GM23338 (cell line): ENCODE measurements around the gene FAM20A. TPM values are rescaled to one million over a fixed set of nuclear protein-coding genes. Genes with fewer than 3 reads are reported as not detected.
A peak's percentile ranks its signal among the peaks of the same experiment; 100 is the strongest.

ENCODE experiments used
- ATAC-seq: fragments of 200-7000 bp; cut with Tn5 transposase; 3 replicates; pipeline ENCODE4 v1.9.1; 2020
- DNase-seq: peaks from one replicate; pipeline ENCODE4 v3.0.0-alpha.2; 2015; ENCODE audit warnings: low spot score
- H2AFZ ChIP-seq: fragments of 200-600 bp; sonication (generic); 2 replicates; pipeline ENCODE4 v1.8.0; 2016; ENCODE audit warnings: antibody characterized with exemption, mild to moderate bottlenecking, moderate library complexity
- H3F3A ChIP-seq: fragments of 200-600 bp; sonication (generic); replicated peaks from 2 replicates; pipeline ENCODE4 v1.8.0; 2017; ENCODE audit warnings: antibody characterized with exemption, mixed run types, low read depth
- H3K27ac ChIP-seq: fragments of 200-600 bp; sonication (generic); 2 replicates; pipeline ENCODE4 v1.6.1; 2016; ENCODE audit warnings: low read depth
- H3K27me3 ChIP-seq: fragments of 200-600 bp; sonication (generic); 2 replicates; pipeline ENCODE4 v1.8.0; 2016; ENCODE audit warnings: mild to moderate bottlenecking, mixed run types, moderate library complexity; ENCODE audit not compliant: insufficient read depth
- H3K36me3 ChIP-seq: fragments of 200-600 bp; sonication (generic); 2 replicates; pipeline ENCODE4 v1.8.0; 2016; ENCODE audit warnings: mild to moderate bottlenecking; ENCODE audit not compliant: insufficient read depth
- H3K4me1 ChIP-seq: fragments of 200-600 bp; sonication (generic); 2 replicates; pipeline ENCODE4 v1.8.0; 2016; ENCODE audit warnings: mild to moderate bottlenecking, moderate library complexity; ENCODE audit not compliant: insufficient read depth
- H3K4me2 ChIP-seq: fragments of 200-600 bp; sonication (generic); 2 replicates; pipeline ENCODE4 v1.7.1; 2017; ENCODE audit warnings: mixed run types
- H3K4me3 ChIP-seq: fragments of 200-600 bp; sonication (generic); 2 replicates; pipeline ENCODE4 v1.6.1; 2016; ENCODE audit warnings: mixed run types
- H3K79me2 ChIP-seq: fragments of 200-600 bp; sonication (generic); replicated peaks from 2 replicates; pipeline ENCODE4 v1.8.0; 2017; ENCODE audit warnings: mild to moderate bottlenecking; ENCODE audit not compliant: insufficient read depth
- H3K9me2 ChIP-seq: fragments of 200-600 bp; sonication (generic); 2 replicates; pipeline ENCODE4 v1.8.0; 2017; ENCODE audit not compliant: insufficient read depth
- H4K20me1 ChIP-seq: fragments of 200-600 bp; sonication (generic); replicated peaks from 2 replicates; pipeline ENCODE4 v1.8.0; 2017; ENCODE audit warnings: mild to moderate bottlenecking; ENCODE audit not compliant: insufficient read depth
- H3K27ac Mint-ChIP-seq: 2 replicates; pipeline ENCODE4 v1.8.0; 2020; ENCODE audit warnings: inconsistent platforms, mild to moderate bottlenecking, moderate library complexity, mixed read lengths
- H3K27me3 Mint-ChIP-seq: 3 replicates; pipeline ENCODE4 v1.8.0; 2022; ENCODE audit warnings: low read depth, mild to moderate bottlenecking, moderate library complexity, mixed read lengths, inconsistent platforms; ENCODE audit not compliant: insufficient read depth, poor library complexity
- H3K36me3 Mint-ChIP-seq: 3 replicates; pipeline ENCODE4 v1.8.0; 2021; ENCODE audit warnings: low read depth, mild to moderate bottlenecking, inconsistent platforms, moderate library complexity, mixed read lengths
- H3K4me1 Mint-ChIP-seq: 3 replicates; pipeline ENCODE4 v1.8.0; 2020; ENCODE audit warnings: mild to moderate bottlenecking, inconsistent platforms, mixed read lengths
- H3K4me3 Mint-ChIP-seq: 3 replicates; pipeline ENCODE4 v1.8.0; 2021; ENCODE audit warnings: moderate library complexity, mild to moderate bottlenecking, inconsistent platforms, mixed read lengths
- H3K9me3 Mint-ChIP-seq: 3 replicates; pipeline ENCODE4 v1.8.0; 2020; ENCODE audit warnings: moderate library complexity, mild to moderate bottlenecking, inconsistent platforms, mixed read lengths
- CREB1 ChIP-seq: fragments of 250-450 bp; sonication (Bioruptor Pico); IDR thresholded peaks from 2 replicates; pipeline ENCODE4 v1.5.0; 2020; ENCODE audit warnings: low read depth, mild to moderate bottlenecking, moderate library complexity
- EZH2 ChIP-seq: fragments of 200-600 bp; sonication (generic); IDR thresholded peaks from one replicate; pipeline ENCODE4 v1.8.0; 2017; ENCODE audit warnings: antibody characterized with exemption, mild to moderate bottlenecking, low read depth; ENCODE audit not compliant: unreplicated experiment
- EZH2phosphoT487 ChIP-seq: fragments of 200-600 bp; sonication (generic); IDR thresholded peaks from one replicate; pipeline ENCODE4 v1.8.1; 2018; ENCODE audit warnings: antibody characterized with exemption; ENCODE audit not compliant: unreplicated experiment
- JUNB ChIP-seq: IDR thresholded peaks from one replicate; pipeline ENCODE4 v1.6.1; 2016; ENCODE audit warnings: antibody characterized with exemption; ENCODE audit not compliant: unreplicated experiment
- NANOG ChIP-seq: IDR thresholded peaks from 2 replicates; pipeline ENCODE4 v1.6.1; 2016; ENCODE audit warnings: antibody characterized with exemption, borderline replicate concordance
- STAT1 ChIP-seq: IDR thresholded peaks from one replicate; pipeline ENCODE4 v1.6.1; 2016; ENCODE audit warnings: antibody characterized with exemption; ENCODE audit not compliant: unreplicated experiment
- ZNF331 ChIP-seq: fragments of 250-450 bp; sonication (Bioruptor Pico); IDR thresholded peaks from 2 replicates; pipeline ENCODE4 v1.5.0; 2020; ENCODE audit warnings: low read depth, mild to moderate bottlenecking, moderate library complexity
- polyA plus RNA-seq: library from polyadenylated mRNA; unstranded; fragments of >200 nt; fragmentation: Nextera tagmentation; extraction: Ambion mirVana; gene quantifications from 2 replicates; pipeline ENCODE4 v1.2.1, GENCODE V29; 2016
- total RNA-seq: library from RNA; depleted of rRNA; stranded (reverse); fragments of >200 nt; shearing (Covaris generic); gene quantifications from 2 replicates; pipeline ENCODE4 v1.2.3, GENCODE V29; 2014
- TF ChIP-seq, protein P1 (sequence below): IDR thresholded peaks from one replicate; pipeline ENCODE4 v1.6.1; 2018; ENCODE audit warnings: antibody characterized with exemption; ENCODE audit not compliant: unreplicated experiment
- TF ChIP-seq, protein P2 (sequence below), 2 experiments: fragments of 200-600 bp in 1 of 2; sonication (generic) in 1 of 2; conservative IDR thresholded peaks; 2 replicates each; pipeline versions ENCODE4 v1.5.1 to v1.6.1; 2016 to 2017; ENCODE audit warnings: antibody characterized with exemption in 2 of 2, low read depth in 2 of 2, mild to moderate bottlenecking in 2 of 2, moderate library complexity in 1 of 2

FAM20A gene
- total and polyA plus RNA-seq, 2 experiments from 2014 or later = 1.3 to 1.6 TPM

DNA sequence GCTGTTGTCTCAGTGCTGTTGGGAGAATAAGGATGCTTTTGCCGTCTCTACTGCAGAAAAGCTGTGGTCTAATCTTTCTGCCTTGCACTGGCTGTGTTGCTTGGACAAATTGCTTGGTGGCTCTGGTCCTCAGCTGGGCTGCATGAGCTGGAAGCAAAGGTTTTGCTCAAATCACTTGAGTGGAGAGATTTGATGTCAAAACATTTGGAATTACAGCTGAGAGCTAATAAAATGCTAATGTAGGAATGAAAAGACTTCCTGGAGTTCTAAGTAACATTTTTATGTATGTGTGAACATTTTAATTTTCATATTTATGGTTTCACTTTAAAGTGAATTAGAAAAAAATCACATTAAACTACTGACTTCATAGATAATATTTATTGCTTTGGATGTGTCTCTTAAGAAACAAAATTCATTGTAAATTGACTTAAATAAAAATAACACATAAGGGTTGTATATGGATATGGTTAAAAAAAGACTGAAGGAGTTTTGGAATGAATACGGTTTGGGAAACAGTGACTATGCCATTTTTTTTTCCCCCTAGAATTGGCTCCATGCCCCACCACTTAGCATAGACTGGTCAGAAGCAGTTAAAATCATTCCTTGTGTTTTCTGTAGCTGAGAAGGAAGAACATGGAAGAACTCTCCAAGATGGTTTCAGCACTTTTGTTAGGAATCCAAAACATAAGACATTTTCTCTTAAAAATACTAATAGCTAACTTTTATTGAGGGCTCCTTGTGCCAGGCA lies 39.2 kb upstream of the FAM20A start:
- Histone ChIP-seq H3F3A (no peaks in the 10 kb centered on the region), H3K9me2 (peaks cover 5% of the 10 kb centered on the region), H4K20me1 (no peaks in the 10 kb centered on the region), H3K79me2 (no peaks in the 10 kb centered on the region), H3K4me2 (no peak overlapping the region), H3K27me3 (no peaks in the 10 kb centered on the region), H2AFZ (no peak overlapping the region), H3K36me3 (0 out of 2 replicates have a peak, but pooled peaks cover 2% of the 10 kb centered on the region), H3K4me3 (no peak overlapping the region), H3K4me1 (no peaks in the 10 kb centered on the region), H3K27ac (no peak overlapping the region)
- Mint-ChIP-seq H3K27me3 (no peaks in the 10 kb centered on the region), H3K4me3 (no peak overlapping the region), H3K27ac (no peak overlapping the region), H3K4me1 (no peaks in the 10 kb centered on the region), H3K36me3 (no peaks in the 10 kb centered on the region), H3K9me3 (no peaks in the 10 kb centered on the region)
- ATAC-seq = no peak
- TF ChIP-seq ZNF331 (CRISPR knock-in tag) (no peak), NANOG (no peak), STAT1 (no peak), EZH2phosphoT487 (no peak), JUNB (no peak), CREB1 (no peak), EZH2 (no peak)
- TF ChIP-seq, protein P1, sequence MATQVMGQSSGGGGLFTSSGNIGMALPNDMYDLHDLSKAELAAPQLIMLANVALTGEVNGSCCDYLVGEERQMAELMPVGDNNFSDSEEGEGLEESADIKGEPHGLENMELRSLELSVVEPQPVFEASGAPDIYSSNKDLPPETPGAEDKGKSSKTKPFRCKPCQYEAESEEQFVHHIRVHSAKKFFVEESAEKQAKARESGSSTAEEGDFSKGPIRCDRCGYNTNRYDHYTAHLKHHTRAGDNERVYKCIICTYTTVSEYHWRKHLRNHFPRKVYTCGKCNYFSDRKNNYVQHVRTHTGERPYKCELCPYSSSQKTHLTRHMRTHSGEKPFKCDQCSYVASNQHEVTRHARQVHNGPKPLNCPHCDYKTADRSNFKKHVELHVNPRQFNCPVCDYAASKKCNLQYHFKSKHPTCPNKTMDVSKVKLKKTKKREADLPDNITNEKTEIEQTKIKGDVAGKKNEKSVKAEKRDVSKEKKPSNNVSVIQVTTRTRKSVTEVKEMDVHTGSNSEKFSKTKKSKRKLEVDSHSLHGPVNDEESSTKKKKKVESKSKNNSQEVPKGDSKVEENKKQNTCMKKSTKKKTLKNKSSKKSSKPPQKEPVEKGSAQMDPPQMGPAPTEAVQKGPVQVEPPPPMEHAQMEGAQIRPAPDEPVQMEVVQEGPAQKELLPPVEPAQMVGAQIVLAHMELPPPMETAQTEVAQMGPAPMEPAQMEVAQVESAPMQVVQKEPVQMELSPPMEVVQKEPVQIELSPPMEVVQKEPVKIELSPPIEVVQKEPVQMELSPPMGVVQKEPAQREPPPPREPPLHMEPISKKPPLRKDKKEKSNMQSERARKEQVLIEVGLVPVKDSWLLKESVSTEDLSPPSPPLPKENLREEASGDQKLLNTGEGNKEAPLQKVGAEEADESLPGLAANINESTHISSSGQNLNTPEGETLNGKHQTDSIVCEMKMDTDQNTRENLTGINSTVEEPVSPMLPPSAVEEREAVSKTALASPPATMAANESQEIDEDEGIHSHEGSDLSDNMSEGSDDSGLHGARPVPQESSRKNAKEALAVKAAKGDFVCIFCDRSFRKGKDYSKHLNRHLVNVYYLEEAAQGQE = no peak
- DNase-seq = no peak

DNA sequence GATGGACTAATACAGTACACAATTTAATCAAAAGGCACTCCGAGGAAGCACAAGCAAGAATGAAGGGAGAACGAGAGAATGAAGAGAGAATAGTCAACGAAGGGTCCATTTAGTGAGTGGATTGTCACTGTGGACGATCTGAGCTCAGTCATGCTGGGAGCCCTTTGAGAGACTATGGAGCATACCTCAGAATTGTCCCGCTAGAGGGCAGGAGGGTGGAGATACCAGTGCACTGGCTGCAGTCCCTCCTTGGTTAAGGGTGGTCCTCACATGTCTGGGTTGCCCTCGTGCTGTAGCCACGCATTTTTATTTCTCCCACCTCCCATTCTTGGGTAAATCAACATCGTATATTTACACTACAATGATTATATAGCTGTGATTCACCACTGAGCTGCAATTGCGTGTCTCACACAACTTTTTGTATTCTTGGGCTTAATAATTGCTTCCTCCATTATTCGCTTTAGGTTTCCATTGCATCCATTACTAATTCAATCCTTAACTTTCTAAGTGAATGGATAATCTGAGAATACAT lies 33.2 kb upstream of the FAM20A start:
- no peaks in the 10 kb centered on the region for H3F3A ChIP-seq
- no peak overlapping the region for H3K27ac Mint-ChIP-seq
- no peaks in the 10 kb centered on the region for H3K4me1 ChIP-seq
- 0 out of 2 replicates have a peak, but pooled peaks cover 2% of the 10 kb centered on the region for H3K36me3 ChIP-seq
- no peaks in the 10 kb centered on the region for H3K27me3 Mint-ChIP-seq
- H3K4me3 Mint-ChIP-seq = no peak overlapping the region
- no peaks in the 10 kb centered on the region; the same call in 2 of the 3 replicates for H3K4me1 Mint-ChIP-seq
- peaks cover 3% of the 10 kb centered on the region; the same call in 1 of the 3 replicates for H3K9me3 Mint-ChIP-seq
- H3K4me2 ChIP-seq = no peak overlapping the region
- TF ChIP-seq EZH2phosphoT487 (no peak), JUNB (no peak), CREB1 (no peak)
- TF ChIP-seq, protein P2, sequence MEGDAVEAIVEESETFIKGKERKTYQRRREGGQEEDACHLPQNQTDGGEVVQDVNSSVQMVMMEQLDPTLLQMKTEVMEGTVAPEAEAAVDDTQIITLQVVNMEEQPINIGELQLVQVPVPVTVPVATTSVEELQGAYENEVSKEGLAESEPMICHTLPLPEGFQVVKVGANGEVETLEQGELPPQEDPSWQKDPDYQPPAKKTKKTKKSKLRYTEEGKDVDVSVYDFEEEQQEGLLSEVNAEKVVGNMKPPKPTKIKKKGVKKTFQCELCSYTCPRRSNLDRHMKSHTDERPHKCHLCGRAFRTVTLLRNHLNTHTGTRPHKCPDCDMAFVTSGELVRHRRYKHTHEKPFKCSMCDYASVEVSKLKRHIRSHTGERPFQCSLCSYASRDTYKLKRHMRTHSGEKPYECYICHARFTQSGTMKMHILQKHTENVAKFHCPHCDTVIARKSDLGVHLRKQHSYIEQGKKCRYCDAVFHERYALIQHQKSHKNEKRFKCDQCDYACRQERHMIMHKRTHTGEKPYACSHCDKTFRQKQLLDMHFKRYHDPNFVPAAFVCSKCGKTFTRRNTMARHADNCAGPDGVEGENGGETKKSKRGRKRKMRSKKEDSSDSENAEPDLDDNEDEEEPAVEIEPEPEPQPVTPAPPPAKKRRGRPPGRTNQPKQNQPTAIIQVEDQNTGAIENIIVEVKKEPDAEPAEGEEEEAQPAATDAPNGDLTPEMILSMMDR (conservative IDR thresholded peaks at IDR 0.05; ENCODE audit: low read depth in 2 of 2) = 0 out of 4 replicates have a peak, but pooled peaks of 1 of the 2 experiments have one; percentile 10
- peaks cover 11% of the 10 kb centered on the region; the same call in 1 of the 2 replicates for H3K9me2 ChIP-seq
- H3K27me3 ChIP-seq = no peaks in the 10 kb centered on the region
- no peak overlapping the region for H3K27ac ChIP-seq
- H3K4me3 ChIP-seq = no peak overlapping the region
- ATAC-seq (no peak), DNase-seq (no peak)
- H3K79me2 ChIP-seq = no peaks in the 10 kb centered on the region
- H4K20me1 ChIP-seq = no peaks in the 10 kb centered on the region
- H2AFZ ChIP-seq = no peak overlapping the region
- no peaks in the 10 kb centered on the region for H3K36me3 Mint-ChIP-seq
